ENCODE measurements around the gene C10orf62.
A peak's percentile ranks its signal among the peaks of the same experiment; 100 is the strongest.
"Not testable (repeated sequence)": the region's sequence is repeated elsewhere in the genome, so short reads cannot be mapped to it uniquely, and the experiment has no call there.

The C10orf62 gene

DNA sequence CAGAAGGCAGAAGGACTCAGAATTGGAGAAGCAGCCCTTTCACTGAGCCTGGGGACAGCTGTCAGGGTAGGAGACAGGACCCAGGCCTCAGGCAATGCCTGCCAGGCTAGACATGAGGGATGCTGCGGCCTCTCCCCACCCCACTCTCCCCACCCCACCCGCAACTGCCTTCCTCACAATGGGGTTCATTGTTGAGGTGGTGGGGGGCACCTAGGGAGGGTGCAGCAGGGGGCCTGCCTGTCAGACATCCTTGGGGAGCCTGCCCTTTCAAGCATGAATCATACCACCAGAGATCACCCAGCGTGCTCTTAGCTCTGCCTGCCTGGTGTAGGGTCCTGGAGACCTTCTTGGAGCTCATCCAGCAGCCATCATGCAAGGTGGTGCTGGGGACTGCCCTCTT lies at the start of gene C10orf62:
Gene C10orf62 (plus strand): TSS at position 243 of the 400 bp plus-strand sequence. CDS start 177 bp downstream, outside the sequence.
- no peak for DNase-seq (ENCODE audit: low read depth)

GRCh38 chr10:97540669-97541500 lies 48.6 kb upstream of the C10orf62 start:
- no peak for DNase-seq (ENCODE audit: low read depth)

GRCh38 chr10:97542169-97543024 lies 47.1 kb upstream of the C10orf62 start:
- peak; percentile 97 for DNase-seq (ENCODE audit: low read depth)

DNA sequence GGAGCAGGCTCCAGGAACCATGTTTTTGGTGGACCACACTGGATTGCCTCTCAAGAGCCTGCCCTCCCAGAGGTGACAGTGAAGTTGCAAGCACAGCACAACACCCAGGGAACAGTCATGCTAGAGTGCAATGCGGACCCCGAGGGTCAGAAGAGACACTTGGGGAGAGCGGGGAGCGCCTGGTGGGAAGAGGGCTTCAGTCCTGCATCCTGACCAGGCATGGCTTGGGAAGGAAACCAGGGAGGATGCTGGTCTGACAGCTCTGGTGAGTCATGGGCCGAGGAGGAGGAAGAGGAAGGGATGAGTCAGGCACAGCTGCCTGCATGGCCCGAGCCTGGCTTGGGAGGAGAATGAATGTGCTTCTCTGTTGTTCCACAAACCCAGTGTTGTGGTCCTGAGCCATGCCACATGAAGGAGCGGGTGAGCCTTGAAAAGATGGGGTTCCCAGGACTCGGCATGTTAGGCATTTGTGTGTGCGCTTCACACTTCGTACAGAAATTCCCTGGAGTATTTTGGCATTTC lies 46.4 kb upstream of the C10orf62 start:
- peak; percentile 97 for DNase-seq (ENCODE audit: low read depth)

DNA sequence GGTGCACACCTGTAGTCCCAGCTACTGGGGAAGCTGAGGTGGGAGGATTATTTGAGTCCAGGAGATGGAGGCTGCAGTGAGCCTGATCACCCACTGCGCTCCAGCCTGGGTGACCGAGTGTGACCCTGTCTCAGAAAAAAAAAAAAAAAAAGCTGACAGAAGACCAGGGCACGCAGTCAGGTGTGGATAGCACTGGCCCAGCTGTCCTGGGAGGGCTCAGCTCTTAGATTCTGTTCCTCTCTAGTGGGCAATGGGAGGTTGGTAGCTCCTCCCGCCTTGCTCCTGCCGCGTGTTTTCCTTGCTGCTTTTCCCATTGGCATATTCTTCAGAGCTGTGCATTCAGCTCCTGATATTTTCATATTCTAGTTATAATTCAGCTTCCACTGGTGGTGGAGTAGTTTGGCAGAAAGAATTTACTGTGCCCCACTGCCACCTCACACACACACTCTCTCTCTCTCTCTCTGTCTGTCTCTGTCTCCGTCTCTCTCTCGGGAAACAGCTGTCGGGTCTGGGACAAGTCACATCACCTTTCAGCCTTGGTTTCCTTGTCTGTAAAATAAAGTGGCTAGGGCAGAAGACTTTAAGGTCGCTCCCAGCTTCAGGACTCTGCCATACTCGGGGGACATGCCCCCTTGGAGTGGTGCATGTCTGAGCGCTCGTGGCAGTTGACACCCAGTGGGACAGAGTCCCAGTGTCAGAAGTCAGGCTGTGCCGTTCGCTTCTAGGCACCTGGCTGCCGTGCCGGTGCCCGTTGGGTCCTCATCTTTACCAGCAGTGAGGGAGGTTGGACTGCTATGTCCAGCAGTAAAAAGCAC lies 42.9 kb upstream of the C10orf62 start:
- no peak for DNase-seq (ENCODE audit: low read depth)

GRCh38 chr10:97547271-97547600 lies 42.3 kb upstream of the C10orf62 start:
- DNase-seq (ENCODE audit: low read depth): no peak

GRCh38 chr10:97547962-97548361 lies 41.6 kb upstream of the C10orf62 start:
- no peak for DNase-seq (ENCODE audit: low read depth)

DNA sequence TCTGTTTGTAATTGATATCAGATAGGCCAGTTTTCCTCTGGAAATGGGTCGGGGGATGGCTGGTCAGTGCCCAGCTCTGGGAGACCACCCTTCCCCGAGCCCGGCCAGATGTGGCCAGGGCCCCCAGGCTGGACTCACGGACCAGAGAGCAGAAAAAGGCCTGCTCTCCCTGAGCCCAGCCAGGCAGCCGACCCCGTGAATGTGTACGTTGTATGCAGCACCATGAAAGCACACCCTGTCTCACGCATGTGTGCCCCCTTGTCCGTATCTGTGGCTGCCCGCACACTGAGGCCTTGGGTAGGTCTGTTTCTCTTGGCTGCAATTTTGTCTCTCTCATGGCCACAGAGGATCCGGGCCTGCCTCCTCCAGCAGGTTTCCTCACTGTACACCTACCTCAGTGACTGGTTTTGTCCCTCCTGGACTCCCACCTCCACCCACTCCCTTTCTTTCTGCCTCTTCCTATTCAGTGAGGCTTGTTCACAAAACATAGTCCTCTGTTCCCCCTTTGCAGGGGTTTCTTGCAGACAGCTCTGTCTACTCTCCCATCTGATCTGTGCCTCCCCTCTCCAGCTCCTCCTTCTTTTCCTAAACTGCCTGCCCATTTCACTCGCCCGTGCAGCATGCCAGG lies 40.6 kb upstream of the C10orf62 start:
- DNase-seq (ENCODE audit: low read depth): no peak

DNA sequence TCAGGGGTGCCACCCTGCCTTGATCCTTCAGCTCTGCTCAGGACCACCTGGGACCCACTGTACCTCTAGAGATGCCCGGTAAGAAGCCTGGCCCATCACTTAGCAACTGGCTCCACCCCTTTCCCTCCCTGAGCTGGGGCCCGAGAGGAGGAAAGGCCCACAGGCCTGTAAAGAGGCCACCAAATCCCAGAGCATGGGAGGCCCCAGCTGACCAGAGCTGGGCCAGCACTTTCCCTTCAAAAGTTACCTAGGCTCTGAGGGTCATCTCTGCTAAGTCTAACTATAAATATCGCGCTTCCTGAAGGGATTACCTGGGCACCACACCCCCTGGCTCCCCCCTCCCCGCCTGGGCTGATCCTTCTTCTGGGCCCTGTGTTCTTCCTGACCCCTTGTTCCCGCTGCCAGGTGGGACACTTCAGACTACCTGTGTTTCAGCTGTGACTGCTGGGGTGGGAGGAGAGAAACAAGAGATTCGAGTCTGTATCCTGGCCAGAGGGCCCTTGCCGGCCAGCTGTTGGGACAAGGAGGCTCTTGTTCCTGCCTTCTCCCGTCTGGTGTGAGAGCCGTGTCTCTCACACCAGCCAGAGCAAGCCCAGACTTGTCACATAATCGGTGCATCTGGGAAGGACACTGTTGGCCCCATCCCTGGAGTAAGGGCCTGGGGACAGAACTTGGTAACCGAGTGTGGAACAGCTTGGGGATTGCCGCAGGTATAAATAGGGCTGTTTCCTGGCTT lies 39.8 kb upstream of the C10orf62 start:
- DNase-seq (ENCODE audit: low read depth): no peak

DNA sequence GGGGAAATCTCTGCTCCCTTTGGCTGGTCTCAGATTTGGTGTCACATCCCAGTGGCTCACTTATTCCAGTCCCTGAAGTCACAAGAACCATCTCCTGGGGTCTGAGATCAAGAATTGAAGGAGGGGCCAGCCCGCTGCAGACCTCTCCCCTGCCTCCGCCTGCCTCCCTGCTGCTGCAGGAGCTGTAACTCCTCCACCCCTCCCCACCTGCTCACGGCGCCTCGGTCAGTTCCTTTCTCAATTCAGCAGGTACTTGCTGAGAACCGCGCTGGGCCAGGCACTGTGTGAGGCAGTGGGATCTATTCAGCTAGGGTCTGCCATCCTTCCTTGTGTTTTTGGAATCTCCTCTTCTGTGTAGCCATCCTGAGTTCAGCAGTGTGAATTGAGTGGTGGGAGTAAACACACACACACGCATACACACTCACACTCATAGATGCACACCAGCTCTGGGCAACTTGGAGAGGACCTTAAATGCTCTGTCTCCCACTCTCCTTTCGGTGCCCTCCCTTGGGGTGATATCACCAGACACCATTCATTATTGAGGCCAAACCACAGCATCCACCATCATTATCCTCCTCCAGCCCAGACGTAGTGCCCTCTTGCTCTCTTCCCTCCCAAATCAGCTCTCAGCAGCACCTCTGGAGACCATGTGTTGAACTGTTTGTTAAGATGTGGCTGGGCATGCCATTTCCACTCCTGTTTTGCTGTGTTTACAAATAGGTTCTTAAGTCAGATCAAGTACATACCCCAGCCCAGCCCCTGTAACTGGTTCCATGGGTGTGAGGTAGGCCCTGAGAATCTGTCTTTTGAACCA lies 39.0 kb upstream of the C10orf62 start:
- no peak for DNase-seq (ENCODE audit: low read depth)

DNA sequence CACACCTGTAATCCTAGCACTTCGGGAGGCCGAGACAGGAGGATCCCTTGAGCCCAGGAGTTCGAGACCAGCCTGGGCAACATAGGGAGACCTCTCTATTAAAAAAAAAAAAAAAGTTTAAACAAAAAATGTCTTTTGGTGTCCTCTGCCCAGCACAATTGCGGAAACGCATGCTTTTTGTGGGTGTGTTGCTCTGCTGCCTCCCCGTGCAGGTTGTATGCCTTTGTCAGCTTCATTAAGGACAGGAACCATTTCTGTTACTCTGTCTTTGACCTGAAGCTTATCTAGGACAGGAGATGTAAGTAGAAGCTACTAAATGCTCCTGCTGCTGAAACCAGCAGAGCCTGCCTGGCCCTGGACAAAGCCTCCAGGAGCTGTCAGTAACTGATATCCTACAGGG lies 38.2 kb upstream of the C10orf62 start:
- DNase-seq (ENCODE audit: low read depth): no peak

DNA sequence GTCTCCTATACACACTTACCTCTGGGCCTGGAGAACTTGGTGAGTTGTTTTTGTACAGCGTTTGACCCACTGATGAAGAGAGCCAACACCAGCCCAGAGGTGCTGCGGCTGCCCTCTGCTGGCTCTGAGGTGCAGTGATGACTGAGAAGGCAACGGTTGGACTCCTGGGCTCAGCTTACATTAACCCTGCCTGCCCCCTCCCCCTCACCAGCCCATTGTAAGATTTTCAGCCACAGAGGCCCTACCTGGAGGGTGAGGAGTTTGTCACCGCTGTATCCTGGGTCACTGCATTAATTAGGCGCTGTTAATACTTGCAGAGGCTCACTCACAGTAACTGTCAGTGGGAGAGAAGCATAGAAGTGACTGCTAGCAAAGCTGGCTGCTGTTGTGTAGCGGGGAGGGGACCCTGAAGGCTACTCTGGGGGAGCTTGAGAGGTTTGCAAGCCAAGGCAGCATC lies 35.9 kb upstream of the C10orf62 start:
- DNase-seq (ENCODE audit: low read depth): peak; percentile 57

DNA sequence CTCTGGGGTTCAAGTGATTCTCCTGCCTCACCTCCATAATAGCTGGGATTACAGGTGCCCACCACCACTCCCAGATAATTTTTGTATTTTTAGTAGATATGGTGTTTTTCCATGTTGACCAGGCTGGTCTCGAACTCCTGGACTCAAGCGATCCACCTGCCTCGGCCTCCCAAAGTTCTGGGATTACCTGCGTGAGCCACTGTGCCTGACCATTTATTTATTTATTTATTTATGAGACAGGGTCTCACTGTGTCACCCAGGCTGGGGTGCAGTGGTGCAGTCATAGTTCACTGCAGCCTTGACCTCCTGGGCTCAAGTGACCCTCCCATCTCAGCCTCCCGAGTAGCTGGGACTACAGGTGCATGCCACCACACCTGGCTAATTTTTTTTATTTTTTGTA lies 35.2 kb upstream of the C10orf62 start:
- DNase-seq (ENCODE audit: low read depth): not testable (repeated sequence)

DNA sequence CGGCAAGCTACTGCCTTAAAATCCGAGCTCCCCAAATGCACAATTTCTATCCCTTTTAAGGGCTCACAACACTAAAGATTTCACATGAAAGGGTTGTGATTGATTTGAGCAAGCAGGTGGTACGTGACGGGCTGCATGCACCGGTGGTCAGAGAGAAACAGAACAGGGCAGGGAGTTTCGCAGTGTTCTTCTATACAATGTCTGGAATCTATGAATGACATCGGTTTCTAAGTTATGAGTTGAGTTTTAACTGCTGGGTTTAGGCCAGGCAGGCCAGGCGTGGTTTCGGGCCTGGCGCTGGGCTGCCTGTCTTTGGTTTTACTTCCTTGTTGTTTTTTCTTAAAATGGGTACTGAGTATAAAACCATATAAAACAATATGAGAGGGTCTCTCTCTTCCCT lies 34.0 kb upstream of the C10orf62 start:
- not testable (repeated sequence) for DNase-seq (ENCODE audit: low read depth)

DNA sequence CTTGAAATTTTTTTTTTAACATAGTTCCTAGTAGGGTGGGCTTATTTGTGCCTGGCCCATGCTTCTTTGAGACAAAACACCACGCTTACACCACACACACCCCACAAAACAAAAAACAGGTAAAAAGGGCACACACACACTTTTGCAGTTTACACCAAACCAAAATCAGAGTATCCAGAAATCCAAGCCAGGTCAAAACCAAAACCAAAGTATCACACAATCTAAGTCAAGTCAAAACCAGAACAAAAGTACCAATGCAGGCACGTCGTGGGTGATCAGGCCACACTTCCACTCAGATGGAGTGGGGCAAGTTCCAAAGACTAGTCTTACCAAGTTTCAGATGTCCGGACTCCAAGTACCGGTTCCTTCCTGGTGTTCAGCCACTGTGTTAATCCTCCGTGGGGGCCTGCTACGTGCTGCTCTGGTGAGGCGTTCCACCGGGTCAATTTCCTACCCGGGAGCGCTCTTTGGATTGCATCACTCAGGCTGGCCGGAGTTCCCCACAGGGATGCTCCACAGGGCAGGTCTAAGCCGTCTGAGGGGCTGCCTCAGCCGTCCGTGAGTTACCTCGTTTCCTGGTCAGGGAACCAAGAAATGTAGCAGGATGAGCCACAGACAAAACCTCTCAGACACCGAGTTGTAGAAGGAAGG lies 28.7 kb upstream of the C10orf62 start:
- peak; percentile 50 for DNase-seq (ENCODE audit: low read depth)

DNA sequence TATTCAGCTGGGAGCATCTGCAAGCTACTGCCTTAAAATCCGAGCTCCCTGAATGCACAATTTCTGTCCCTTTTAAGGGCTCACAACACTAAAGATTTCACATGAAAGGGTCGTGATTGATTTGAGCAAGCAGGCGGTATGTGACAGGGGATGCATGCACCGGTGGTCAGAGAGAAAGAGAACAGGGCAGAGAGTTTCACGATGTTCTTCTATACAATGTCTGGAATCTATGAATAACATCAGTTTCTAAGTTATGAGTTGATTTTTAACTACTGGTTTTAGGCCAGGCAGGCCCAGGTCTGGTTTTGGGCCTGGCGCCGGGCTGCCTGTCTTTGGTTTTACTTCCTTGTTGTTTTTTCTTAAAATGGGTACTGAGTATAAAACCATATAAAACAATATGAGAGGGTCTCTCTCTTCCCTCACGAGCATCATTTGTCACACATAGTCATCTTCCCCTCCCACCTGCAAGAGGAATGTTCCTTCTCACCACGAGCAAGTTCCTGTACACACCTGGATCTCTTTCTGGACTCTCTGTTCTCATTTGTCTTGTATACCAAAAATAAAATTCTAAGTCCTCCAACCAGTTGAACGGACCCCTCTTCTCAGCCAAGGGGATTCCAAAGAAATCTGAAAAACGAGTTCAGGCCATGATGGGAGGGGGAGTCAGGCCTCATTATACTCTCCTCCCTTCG lies 28.0 kb upstream of the C10orf62 start:
- not testable (repeated sequence) for DNase-seq (ENCODE audit: low read depth)

DNA sequence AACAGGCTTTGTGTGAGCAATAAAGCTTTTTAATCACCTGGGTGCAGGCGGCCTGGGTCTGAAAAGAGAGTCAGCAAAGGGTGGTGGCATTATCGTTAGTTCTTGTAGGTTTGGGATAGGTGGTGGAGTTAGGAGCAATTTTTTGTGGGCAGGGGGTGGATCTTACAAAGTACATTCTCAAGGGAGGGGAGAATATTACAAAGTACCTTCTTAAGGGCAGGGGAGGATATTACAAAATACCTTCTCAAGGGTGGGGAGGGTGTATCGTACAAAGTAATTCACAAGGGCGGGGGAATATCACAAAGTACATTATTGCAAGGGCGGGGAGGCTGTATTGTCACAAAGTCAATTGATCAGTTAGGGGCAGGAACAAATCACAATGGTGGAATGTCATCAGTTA lies 27.2 kb upstream of the C10orf62 start:
- DNase-seq (ENCODE audit: low read depth): not testable (repeated sequence)

DNA sequence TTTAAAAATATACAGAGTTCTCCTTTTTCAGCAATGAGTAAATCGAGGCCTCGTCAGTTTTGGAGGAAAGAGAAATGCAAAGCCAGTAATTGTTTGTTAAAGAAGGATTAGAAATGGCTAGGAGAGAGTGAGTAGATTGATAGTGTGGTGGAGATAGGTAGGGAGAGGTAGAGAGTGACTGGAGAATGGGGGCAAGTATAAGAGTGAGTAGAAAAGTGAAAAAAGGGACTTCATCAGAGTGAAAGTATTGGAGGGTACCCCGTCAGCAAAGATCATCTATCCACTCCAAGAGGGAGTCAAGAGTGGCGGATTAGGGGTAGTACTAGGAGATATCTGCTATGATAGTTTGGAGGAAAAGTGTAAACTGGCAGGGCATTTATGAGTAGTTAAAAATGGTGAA lies 26.2 kb upstream of the C10orf62 start:
- no peak for DNase-seq (ENCODE audit: low read depth)

- DNase-seq (ENCODE audit: low read depth): no peak
Observed at GRCh38 chr10:97564776-97565175, 24.7 kb upstream of the C10orf62 start.
